OCI-LY7 (cell line): ENCODE results near the gene COQ8B.

Experiments used
- CTCF ChIP-seq: fragments of 200-600 bp; sonication (generic); conservative IDR thresholded peaks from 2 replicates; pipeline ENCODE4 v1.5.1; 2014; ENCODE audit warnings: mild to moderate bottlenecking, antibody characterized with exemption, low read length, moderate library complexity, mixed read lengths
- EZH2phosphoT487 ChIP-seq: fragments of 200-600 bp; sonication (generic); IDR thresholded peaks from 2 replicates; pipeline ENCODE4 v1.6.1; 2018; ENCODE audit warnings: low read depth, borderline replicate concordance, mild to moderate bottlenecking, mixed run types, antibody characterized with exemption, low read length, moderate library complexity, mixed read lengths

DNA sequence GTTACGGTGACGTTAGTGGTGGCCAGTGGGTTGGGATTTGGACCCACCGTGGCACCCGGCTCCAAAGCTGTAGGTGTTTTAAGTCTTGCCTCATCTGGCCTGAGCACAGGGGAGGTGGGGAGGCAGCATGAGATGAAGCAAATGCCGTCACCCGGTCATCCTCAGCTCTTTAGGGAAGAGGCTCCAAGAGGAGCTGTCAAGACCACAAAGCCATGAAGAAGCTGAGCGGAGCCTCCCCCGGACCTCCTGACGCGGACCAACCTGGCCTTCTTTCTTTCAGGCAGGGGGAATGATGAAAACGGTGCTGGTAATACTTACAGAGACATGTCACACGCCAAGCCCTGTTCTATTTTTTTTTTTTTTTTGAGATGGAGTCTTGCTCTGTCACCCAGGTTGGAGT lies 26.2 kb upstream of the COQ8B start:
- no peak for TF ChIP-seq CTCF
- no peak for TF ChIP-seq EZH2phosphoT487
